Stimulated activated naive CD8-positive, alpha-beta T cell treated with anti-CD3 and anti-CD28 coated beads, Interleukin-15, Interleukin-2, amounts not matched to agents 100 U/mL and 50 U/mL, for 24 hours (primary cell): ENCODE data around the gene ANKH.
"Not testable (repeated sequence)": the region's sequence is repeated elsewhere in the genome, so short reads cannot be mapped to it uniquely, and the experiment has no call there.

ENCODE experiments used
- ATAC-seq: fragments of 150-1000 bp; cut with Tn5 transposase; one replicate; pipeline ENCODE4 v1.10.0; 2021
- DNase-seq: peaks from one replicate; pipeline ENCODE4 v3.0.0; 2021

The ANKH gene

GRCh38 chr5:14871214-14872069 is at the start of gene ANKH:
Gene ANKH, minus strand, starts transcription at chr5:14871778. Its CDS starts 331 bp downstream, at chr5:14871447.
- DNase-seq (peak; percentile 86), ATAC-seq (peak; percentile 86)

GRCh38 chr5:14920121-14920520 is 48.5 kb upstream of the ANKH start:
- ATAC-seq (peak; percentile 41), DNase-seq (no peak)

GRCh38 chr5:14919106-14919505 is 47.5 kb upstream of the ANKH start:
- ATAC-seq, DNase-seq: not testable (repeated sequence)

GRCh38 chr5:14917719-14918118 is 46.1 kb upstream of the ANKH start:
- DNase-seq, result no peak
- no peak for ATAC-seq

GRCh38 chr5:14915291-14915952 is 43.8 kb upstream of the ANKH start:
- DNase-seq (no peak), ATAC-seq (no peak)

GRCh38 chr5:14914623-14915260 is 43.2 kb upstream of the ANKH start:
- DNase-seq, result no peak
- ATAC-seq, result peak; percentile 85

- DNase-seq, result no peak
Observed at GRCh38 chr5:14914193-14914592, 42.6 kb upstream of the ANKH start.

GRCh38 chr5:14913096-14913495 is 41.5 kb upstream of the ANKH start:
- no peak for DNase-seq

More at GRCh38 chr5:14914193-14914592, 42.6 kb upstream of the ANKH start:
- no peak for ATAC-seq

GRCh38 chr5:14912206-14912605 is 40.6 kb upstream of the ANKH start:
- no peak for DNase-seq
- no peak for ATAC-seq

More at GRCh38 chr5:14913096-14913495, 41.5 kb upstream of the ANKH start:
- no peak for ATAC-seq

GRCh38 chr5:14909369-14909768 is 37.8 kb upstream of the ANKH start:
- ATAC-seq, result no peak
- DNase-seq, result no peak

- ATAC-seq, result no peak
- DNase-seq, result no peak
Observed at GRCh38 chr5:14908172-14908571, 36.6 kb upstream of the ANKH start.

GRCh38 chr5:14906628-14907027 is 35.0 kb upstream of the ANKH start:
- ATAC-seq (peak; percentile 86), DNase-seq (peak; percentile 19)

GRCh38 chr5:14902826-14903560 is 31.4 kb upstream of the ANKH start:
- DNase-seq (no peak), ATAC-seq (no peak)

- DNase-seq (no peak), ATAC-seq (no peak)
Observed at GRCh38 chr5:14901462-14902051, 30.0 kb upstream of the ANKH start.

- ATAC-seq (no peak), DNase-seq (no peak)
Observed at GRCh38 chr5:14900693-14901461, 29.3 kb upstream of the ANKH start.

- ATAC-seq (no peak), DNase-seq (no peak)
Observed at GRCh38 chr5:14896131-14896530, 24.6 kb upstream of the ANKH start.

- no peak for DNase-seq
- no peak for ATAC-seq
Observed at GRCh38 chr5:14895301-14895700, 23.7 kb upstream of the ANKH start.

GRCh38 chr5:14894748-14895147 is 23.2 kb upstream of the ANKH start:
- no peak for ATAC-seq

GRCh38 chr5:14893381-14893780 is 21.8 kb upstream of the ANKH start:
- no peak for ATAC-seq
- no peak for DNase-seq

More at GRCh38 chr5:14894748-14895147, 23.2 kb upstream of the ANKH start:
- DNase-seq, result no peak

- no peak for DNase-seq
Observed at GRCh38 chr5:14890846-14891245, 19.3 kb upstream of the ANKH start.

GRCh38 chr5:14884062-14884612 is 12.6 kb upstream of the ANKH start:
- ATAC-seq, result no peak
- no peak for DNase-seq

More at GRCh38 chr5:14890846-14891245, 19.3 kb upstream of the ANKH start:
- no peak for ATAC-seq
